Endodermal cell (in vitro differentiated cells): ENCODE measurements around the gene GPR160. TPM values are rescaled to one million over a fixed set of nuclear protein-coding genes. Genes with fewer than 3 reads are reported as not detected.

ENCODE experiments used
- DNase-seq: peaks from one replicate; pipeline ENCODE4 v3.0.0-alpha.2; 2017
- H3K27ac ChIP-seq: 2 replicates; pipeline ENCODE4 v1.5.1; 2013; ENCODE audit warnings: mild to moderate bottlenecking, low read depth, low read length, moderate library complexity
- H3K27me3 ChIP-seq: 2 replicates; pipeline ENCODE4 v1.6.1; 2013; ENCODE audit warnings: mild to moderate bottlenecking, low read length, moderate library complexity; ENCODE audit not compliant: insufficient read depth, control insufficient read depth, poor library complexity, severe bottlenecking
- H3K36me3 ChIP-seq: 2 replicates; pipeline ENCODE4 v1.7.0; 2013; ENCODE audit warnings: mild to moderate bottlenecking, low read length, moderate library complexity; ENCODE audit not compliant: control insufficient read depth, insufficient read depth
- H3K4me1 ChIP-seq: one replicate; pipeline ENCODE4 v1.7.0; 2013; ENCODE audit warnings: low read length; ENCODE audit not compliant: control insufficient read depth, insufficient read depth
- H3K4me3 ChIP-seq: 2 replicates; pipeline ENCODE4 v1.5.1; 2013; ENCODE audit warnings: mild to moderate bottlenecking, low read length, moderate library complexity
- H3K9ac ChIP-seq: 2 replicates; pipeline ENCODE4 v1.6.1; 2013; ENCODE audit warnings: mild to moderate bottlenecking, low read length, moderate library complexity; ENCODE audit not compliant: poor library complexity, severe bottlenecking; ENCODE audit errors: extremely low read depth
- H3K9me3 ChIP-seq: 2 replicates; pipeline ENCODE4 v1.6.1; 2013; ENCODE audit warnings: mild to moderate bottlenecking, low read length, moderate library complexity; ENCODE audit not compliant: control insufficient read depth
- H3K27ac Mint-ChIP-seq: 2 replicates; pipeline ENCODE4 v1.8.0; 2020; ENCODE audit warnings: mixed read lengths
- H3K27me3 Mint-ChIP-seq: 2 replicates; pipeline ENCODE4 v1.8.0; 2021; ENCODE audit warnings: mild to moderate bottlenecking, mixed read lengths; ENCODE audit not compliant: insufficient read depth
- H3K36me3 Mint-ChIP-seq: 2 replicates; pipeline ENCODE4 v1.8.0; 2020; ENCODE audit warnings: low read depth, mixed read lengths
- H3K4me1 Mint-ChIP-seq: 2 replicates; pipeline ENCODE4 v1.8.0; 2020; ENCODE audit warnings: mixed read lengths
- H3K4me3 Mint-ChIP-seq: 2 replicates; pipeline ENCODE4 v1.8.0; 2020; ENCODE audit warnings: mild to moderate bottlenecking, moderate library complexity, mixed read lengths
- H3K9me3 Mint-ChIP-seq: 2 replicates; pipeline ENCODE4 v1.8.0; 2020; ENCODE audit warnings: mild to moderate bottlenecking, mixed read lengths
- CTCF ChIP-seq: fragments of 200-600 bp; sonication (generic); conservative IDR thresholded peaks from 2 replicates; pipeline ENCODE4 v1.5.0; 2021; ENCODE audit warnings: antibody characterized with exemption, mild to moderate bottlenecking
- WGBS, 2 experiments: methylation state at CpG; one replicate each; pipeline versions ENCODE4 v1.1.5 to v1.1.7; 2013; ENCODE audit warnings: missing lambda C conversion rate in 2 of 2, mixed read lengths in 1 of 2; ENCODE audit not compliant: insufficient coverage in 1 of 2, insufficient read length in 1 of 2; 5-methylcytosine and 5-hydroxymethylcytosine counted together
- total RNA-seq, 2 donors: library from RNA; stranded (reverse); fragmentation: NEBNext Ultra II Directional in 1 of 2; extraction: Animal tissue kit (Norgen Biotek cat#: 25700) in 1 of 2; gene quantifications; 2 replicates in 1 of 2; 3 replicates in 1 of 2; pipeline ENCODE4 v1.2.1, GENCODE V29; 2021

Gene GPR160
- total RNA-seq, 2 donors from 2014 or later: 6.9 to 8.6 TPM

DNA sequence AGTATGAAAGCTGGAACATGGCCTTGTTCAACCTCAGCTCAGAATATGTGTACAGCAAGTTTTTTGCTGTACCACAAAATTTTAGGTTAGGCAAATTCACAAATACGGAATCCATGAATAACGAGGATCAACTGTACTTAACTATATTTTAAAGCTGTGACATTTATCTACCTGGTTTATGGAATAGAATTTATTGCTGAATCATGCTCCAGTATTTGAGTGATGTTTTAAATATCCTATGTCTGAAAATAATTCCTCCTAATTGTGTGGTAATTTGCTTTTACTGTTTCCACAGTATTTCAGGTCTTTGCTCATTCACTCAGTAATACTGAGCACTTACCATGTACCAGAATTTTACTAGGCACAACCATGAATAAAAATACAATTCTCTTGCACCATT lies 41.7 kb upstream of the GPR160 start:
- TF ChIP-seq CTCF: no peak
- H3K4me1 Mint-ChIP-seq: no peaks in the 10 kb centered on the region
- H3K36me3 Mint-ChIP-seq: peaks cover 17% of the 10 kb centered on the region

GRCh38 chr3:169998668-169999131 lies 39.1 kb upstream of the GPR160 start:
- DNase-seq: no peak
- TF ChIP-seq CTCF: no peak
- H3K9ac ChIP-seq: no peak overlapping the region
- Mint-ChIP-seq H3K4me3 (no peak overlapping the region), H3K9me3 (no peaks in the 10 kb centered on the region), H3K27ac (no peak overlapping the region), H3K27me3 (no peaks in the 10 kb centered on the region), H3K4me1 (peaks cover 6% of the 10 kb centered on the region), H3K36me3 (peaks cover 6% of the 10 kb centered on the region)
- H3K4me3 ChIP-seq: no peak overlapping the region
- H3K36me3 ChIP-seq: peaks cover 24% of the 10 kb centered on the region
- H3K9me3 ChIP-seq: no peaks in the 10 kb centered on the region
- H3K4me1 ChIP-seq: no peaks in the 10 kb centered on the region
- H3K27ac ChIP-seq: no peak overlapping the region
- WGBS, 2 experiments: 90 to 91% methylated on average over 2 of the region's 2 CpGs
- no peaks in the 10 kb centered on the region for H3K27me3 ChIP-seq

More for the DNA sequence above, 41.7 kb upstream of the GPR160 start:
- no peak for DNase-seq
- Histone ChIP-seq H3K27me3 (no peaks in the 10 kb centered on the region), H3K27ac (no peak overlapping the region), H3K9me3 (no peaks in the 10 kb centered on the region), H3K9ac (no peak overlapping the region), H3K4me1 (no peaks in the 10 kb centered on the region), H3K36me3 (peaks cover 49% of the 10 kb centered on the region), H3K4me3 (no peak overlapping the region)
- no peaks in the 10 kb centered on the region for H3K9me3 Mint-ChIP-seq
- no peak overlapping the region for H3K27ac Mint-ChIP-seq
- H3K4me3 Mint-ChIP-seq: no peak overlapping the region
- H3K27me3 Mint-ChIP-seq: no peaks in the 10 kb centered on the region
- WGBS, 2 experiments: 92% methylated on average over 2 of the region's 2 CpGs; no CpG with 5 or more reads in 1 of the 2 experiments

- TF ChIP-seq CTCF: no peak
- Histone ChIP-seq H3K9ac (no peak overlapping the region), H3K27me3 (no peaks in the 10 kb centered on the region), H3K4me3 (no peak overlapping the region), H3K27ac (no peak overlapping the region), H3K4me1 (peaks cover 5% of the 10 kb centered on the region), H3K9me3 (no peaks in the 10 kb centered on the region), H3K36me3 (peaks cover 17% of the 10 kb centered on the region)
- Mint-ChIP-seq H3K27ac (no peak overlapping the region), H3K9me3 (no peaks in the 10 kb centered on the region), H3K27me3 (no peaks in the 10 kb centered on the region), H3K4me3 (no peak overlapping the region), H3K4me1 (peaks cover 11% of the 10 kb centered on the region), H3K36me3 (peaks cover 6% of the 10 kb centered on the region)
- no peak for DNase-seq
- WGBS, 2 experiments: 95% methylated on average over 1 of the region's 1 CpG; no CpG with 5 or more reads in 1 of the 2 experiments
Measured at GRCh38 chr3:169999433-169999832, 38.4 kb upstream of the GPR160 start.
